MM.1S (cell line): Measurements from ENCODE around the gene COG2.

ENCODE experiments used
- DNase-seq: peaks from one replicate; pipeline ENCODE4 v3.0.0-alpha.2; 2015
- H2AFZ ChIP-seq: fragments of 300-600 bp; sonication (generic); 2 replicates; pipeline ENCODE4 v1.6.0; 2016; ENCODE audit warnings: antibody characterized with exemption, low read length
- H3F3A ChIP-seq: fragments of 300-600 bp; sonication (generic); 2 replicates; pipeline ENCODE4 v1.6.1; 2016; ENCODE audit warnings: mild to moderate bottlenecking, antibody characterized with exemption, low read length, moderate library complexity, mixed read lengths; ENCODE audit not compliant: insufficient read depth
- H3K27ac ChIP-seq: fragments of 300-600 bp; sonication (generic); 2 replicates; pipeline ENCODE4 v1.5.1; 2016; ENCODE audit warnings: mild to moderate bottlenecking, low read length
- H3K27me3 ChIP-seq: fragments of 300-600 bp; sonication (generic); replicated peaks from 2 replicates; pipeline ENCODE4 v1.6.0; 2016; ENCODE audit warnings: low read length; ENCODE audit not compliant: insufficient read depth
- H3K36me3 ChIP-seq: fragments of 300-600 bp; sonication (generic); replicated peaks from 2 replicates; pipeline ENCODE4 v1.6.1; 2016; ENCODE audit warnings: mild to moderate bottlenecking, low read length, mixed read lengths; ENCODE audit not compliant: insufficient read depth
- H3K4me1 ChIP-seq: fragments of 300-600 bp; sonication (generic); 2 replicates; pipeline ENCODE4 v1.6.1; 2016; ENCODE audit warnings: low read length, mixed read lengths
- H3K4me2 ChIP-seq: fragments of 300-600 bp; sonication (generic); 2 replicates; pipeline ENCODE4 v1.6.0; 2016; ENCODE audit warnings: low read depth, low read length
- H3K4me3 ChIP-seq: fragments of 300-600 bp; sonication (generic); 2 replicates; pipeline ENCODE4 v1.5.1; 2016; ENCODE audit warnings: low read length, mixed read lengths
- H3K79me2 ChIP-seq: fragments of 300-600 bp; sonication (generic); 2 replicates; pipeline ENCODE4 v1.6.1; 2016; ENCODE audit warnings: mixed run types, low read length, mixed read lengths
- H3K9ac ChIP-seq: fragments of 300-600 bp; sonication (generic); 2 replicates; pipeline ENCODE4 v1.6.1; 2016; ENCODE audit warnings: low read length, mixed read lengths
- H3K9me2 ChIP-seq: fragments of 300-600 bp; sonication (generic); replicated peaks from 2 replicates; pipeline ENCODE4 v1.6.1; 2016; ENCODE audit warnings: mild to moderate bottlenecking, low read length, mixed read lengths; ENCODE audit not compliant: insufficient read depth
- H3K9me3 ChIP-seq: fragments of 300-600 bp; sonication (generic); replicated peaks from 2 replicates; pipeline ENCODE4 v1.6.1; 2016; ENCODE audit warnings: mild to moderate bottlenecking, low read length, mixed read lengths; ENCODE audit not compliant: insufficient read depth
- H4K20me1 ChIP-seq: fragments of 300-600 bp; sonication (generic); 2 replicates; pipeline ENCODE4 v1.6.1; 2016; ENCODE audit warnings: mild to moderate bottlenecking, low read length, moderate library complexity, mixed read lengths; ENCODE audit not compliant: insufficient read depth
- EZH2 ChIP-seq: fragments of 300-600 bp; sonication (generic); optimal IDR thresholded peaks from 2 replicates; pipeline ENCODE3; 2017; ENCODE audit warnings: low read depth, mild to moderate bottlenecking, antibody characterized with exemption, low read length, mixed read lengths
- EZH2phosphoT487 ChIP-seq: fragments of 300-600 bp; sonication (generic); IDR thresholded peaks from 2 replicates; pipeline ENCODE4 v1.6.1; 2018; ENCODE audit warnings: antibody characterized with exemption, low read length
- TF ChIP-seq, protein P1 (sequence below): fragments of 300-600 bp; sonication (generic); IDR thresholded peaks from 2 replicates; pipeline ENCODE4 v1.5.1; 2016; ENCODE audit warnings: antibody characterized with exemption, low read length, mixed read lengths

The COG2 gene

DNA sequence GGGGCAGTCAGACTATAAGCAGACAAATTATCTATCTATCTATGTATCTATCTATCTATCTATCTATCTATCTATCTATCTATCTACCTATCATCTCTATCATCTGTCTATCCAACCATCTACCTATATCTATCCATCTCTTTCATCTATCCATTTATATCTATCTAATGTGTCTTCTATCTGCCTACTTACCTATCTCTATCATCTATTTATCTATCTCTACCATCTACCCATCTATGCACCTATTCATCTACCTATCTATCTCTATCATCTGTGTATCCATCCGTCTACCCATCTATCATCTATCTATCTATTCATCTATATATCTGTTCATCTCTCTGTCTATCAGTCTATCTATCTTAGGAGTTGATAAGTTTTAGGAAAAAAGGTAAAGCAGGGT, 10.8 kb upstream of the COG2 start:
- Histone ChIP-seq H3K4me3 (no peak overlapping the region), H4K20me1 (no peaks in the 10 kb centered on the region), H3K4me1 (0 out of 2 replicates have a peak, but pooled peaks cover 6% of the 10 kb centered on the region), H3F3A (no peaks in the 10 kb centered on the region), H3K9me2 (no peaks in the 10 kb centered on the region), H3K27ac (no peak overlapping the region), H3K4me2 (no peak overlapping the region), H3K36me3 (no peaks in the 10 kb centered on the region), H3K9me3 (no peaks in the 10 kb centered on the region), H3K27me3 (no peaks in the 10 kb centered on the region), H3K79me2 (no peaks in the 10 kb centered on the region), H3K9ac (no peak overlapping the region), H2AFZ (no peak overlapping the region)
- no peak for DNase-seq
- no peak for TF ChIP-seq EZH2
- TF ChIP-seq, protein P1, sequence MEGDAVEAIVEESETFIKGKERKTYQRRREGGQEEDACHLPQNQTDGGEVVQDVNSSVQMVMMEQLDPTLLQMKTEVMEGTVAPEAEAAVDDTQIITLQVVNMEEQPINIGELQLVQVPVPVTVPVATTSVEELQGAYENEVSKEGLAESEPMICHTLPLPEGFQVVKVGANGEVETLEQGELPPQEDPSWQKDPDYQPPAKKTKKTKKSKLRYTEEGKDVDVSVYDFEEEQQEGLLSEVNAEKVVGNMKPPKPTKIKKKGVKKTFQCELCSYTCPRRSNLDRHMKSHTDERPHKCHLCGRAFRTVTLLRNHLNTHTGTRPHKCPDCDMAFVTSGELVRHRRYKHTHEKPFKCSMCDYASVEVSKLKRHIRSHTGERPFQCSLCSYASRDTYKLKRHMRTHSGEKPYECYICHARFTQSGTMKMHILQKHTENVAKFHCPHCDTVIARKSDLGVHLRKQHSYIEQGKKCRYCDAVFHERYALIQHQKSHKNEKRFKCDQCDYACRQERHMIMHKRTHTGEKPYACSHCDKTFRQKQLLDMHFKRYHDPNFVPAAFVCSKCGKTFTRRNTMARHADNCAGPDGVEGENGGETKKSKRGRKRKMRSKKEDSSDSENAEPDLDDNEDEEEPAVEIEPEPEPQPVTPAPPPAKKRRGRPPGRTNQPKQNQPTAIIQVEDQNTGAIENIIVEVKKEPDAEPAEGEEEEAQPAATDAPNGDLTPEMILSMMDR, result no peak
- no peak for TF ChIP-seq EZH2phosphoT487

DNA sequence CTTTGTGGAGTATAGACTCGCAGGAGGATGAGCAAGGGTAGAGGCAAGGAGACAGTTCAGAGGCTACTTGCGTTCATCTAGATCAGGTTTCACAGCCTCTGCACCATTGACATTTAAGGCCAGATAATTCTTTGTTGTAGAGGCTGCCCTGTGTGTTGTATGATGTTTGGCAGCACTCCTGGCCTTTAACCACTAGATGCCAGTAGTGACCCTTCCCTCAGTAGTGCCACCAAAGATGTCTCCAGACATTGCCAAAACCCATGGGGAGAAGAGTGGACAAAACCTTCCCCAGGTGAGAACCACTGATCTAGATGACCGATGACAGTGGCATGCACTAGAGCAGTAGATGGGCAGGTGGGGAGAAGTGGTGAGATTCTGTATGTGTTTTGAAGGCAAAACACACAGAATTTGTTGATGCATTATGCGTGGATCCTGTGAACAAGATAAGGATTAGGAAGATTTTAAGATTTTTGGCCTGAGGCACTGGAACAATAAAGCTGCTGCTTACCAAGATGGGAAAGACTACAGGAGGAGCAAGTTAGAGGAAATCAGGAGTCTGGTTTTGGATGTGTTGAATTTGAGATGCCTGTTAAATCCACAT, 9.9 kb upstream of the COG2 start:
- Histone ChIP-seq H3F3A (no peaks in the 10 kb centered on the region), H3K9me2 (no peaks in the 10 kb centered on the region), H3K27ac (no peak overlapping the region), H3K4me3 (no peak overlapping the region), H3K79me2 (no peaks in the 10 kb centered on the region), H3K9me3 (no peaks in the 10 kb centered on the region), H2AFZ (no peak overlapping the region), H3K27me3 (no peaks in the 10 kb centered on the region), H3K4me2 (no peak overlapping the region), H3K36me3 (no peaks in the 10 kb centered on the region), H3K9ac (no peak overlapping the region), H3K4me1 (0 out of 2 replicates have a peak, but pooled peaks cover 6% of the 10 kb centered on the region), H4K20me1 (no peaks in the 10 kb centered on the region)
- peak; percentile 62 for DNase-seq
- TF ChIP-seq, protein P1, result peak; percentile 91
- TF ChIP-seq EZH2phosphoT487, result no peak

DNA sequence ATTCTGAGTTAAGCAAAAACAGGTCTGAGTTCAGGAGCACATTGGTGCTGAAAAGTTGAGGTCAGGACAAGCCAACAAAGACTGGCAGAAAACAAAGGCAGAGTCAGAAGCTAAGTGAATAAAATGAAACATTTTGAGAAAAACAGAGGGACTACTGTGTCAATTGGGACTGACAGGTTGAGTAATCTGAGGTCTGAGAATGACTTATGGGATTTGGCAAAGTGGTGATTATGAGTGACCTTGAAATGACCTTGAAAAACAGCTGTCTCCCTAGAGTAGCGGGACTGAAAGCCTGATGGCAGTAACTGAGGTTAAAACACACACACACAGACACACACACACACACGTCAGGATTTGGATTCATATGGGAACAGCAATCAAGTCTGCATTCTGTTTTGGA, 8.8 kb upstream of the COG2 start:
- no peak overlapping the region for H3K4me3 ChIP-seq
- no peak overlapping the region for H2AFZ ChIP-seq
- H3K4me2 ChIP-seq, result no peak overlapping the region
- H3K27ac ChIP-seq, result no peak overlapping the region
- DNase-seq, result no peak
- no peaks in the 10 kb centered on the region for H3K9me3 ChIP-seq
- 0 out of 2 replicates have a peak, but pooled peaks cover 6% of the 10 kb centered on the region for H3K4me1 ChIP-seq
- no peaks in the 10 kb centered on the region for H3F3A ChIP-seq
- no peak overlapping the region for H3K9ac ChIP-seq
- H3K79me2 ChIP-seq, result no peaks in the 10 kb centered on the region
- H3K27me3 ChIP-seq, result no peaks in the 10 kb centered on the region
- no peak for TF ChIP-seq EZH2
- TF ChIP-seq EZH2phosphoT487, result no peak
- TF ChIP-seq, protein P1, result no peak
- no peaks in the 10 kb centered on the region for H3K9me2 ChIP-seq
- H4K20me1 ChIP-seq, result no peaks in the 10 kb centered on the region
- H3K36me3 ChIP-seq, result no peaks in the 10 kb centered on the region
